GM12891 (cell line): ENCODE measurements around the gene LNP1.

Experiments
- DNase-seq: peaks from one replicate; pipeline ENCODE4 v3.0.0; 2011; ENCODE audit warnings: low spot score; ENCODE audit not compliant: insufficient read length
- FAIRE-seq: peaks from 2 replicates; lab custom pipeline; 2011; peaks lifted over from hg19 to GRCh38; lab: Jason Lieb, UNC
- PAX5 ChIP-seq: IDR thresholded peaks from 2 replicates; pipeline ENCODE4 v1.6.1; 2011; ENCODE audit warnings: low read length, moderate library complexity, mild to moderate bottlenecking; ENCODE audit not compliant: insufficient read depth, severe bottlenecking
- POLR2A ChIP-seq: IDR thresholded peaks from 2 replicates; pipeline ENCODE4 v1.6.1; 2011; ENCODE audit warnings: low read depth, low read length, control low read depth
- POLR2AphosphoS5 ChIP-seq: IDR thresholded peaks from 2 replicates; pipeline ENCODE4 v1.6.1; 2011; ENCODE audit warnings: low read depth, low read length, control low read depth
- POU2F2 ChIP-seq: IDR thresholded peaks from 2 replicates; pipeline ENCODE4 v1.6.1; 2011; ENCODE audit warnings: low read depth, mild to moderate bottlenecking, control low read depth, low read length, moderate library complexity
- SPI1 ChIP-seq: IDR thresholded peaks from 2 replicates; pipeline ENCODE4 v1.6.1; 2011; ENCODE audit warnings: low read depth, low read length, control low read depth
- TAF1 ChIP-seq: IDR thresholded peaks from 2 replicates; pipeline ENCODE4 v1.6.1; 2011; ENCODE audit warnings: low read depth, low read length, control low read depth

Gene LNP1

DNA sequence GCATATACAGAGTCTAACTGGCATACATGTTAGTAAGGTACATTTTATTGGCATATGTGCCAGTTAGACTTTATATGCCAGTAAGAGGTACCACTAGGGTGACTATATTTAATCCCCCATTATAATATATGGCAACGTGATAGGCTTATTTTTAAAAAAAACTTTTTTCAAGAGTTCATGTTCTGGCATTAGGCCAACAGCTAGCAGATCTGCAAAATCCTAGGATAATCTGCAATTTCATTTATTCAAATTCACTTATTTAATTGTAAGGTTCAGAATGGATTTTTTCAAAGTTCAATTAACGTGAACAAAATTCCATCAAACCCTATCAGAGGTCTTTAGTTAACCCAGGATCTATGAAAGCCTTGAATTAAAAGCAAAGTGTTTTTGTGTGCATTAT, 34.9 kb upstream of the LNP1 start:
- TF ChIP-seq PAX5: no peak
- TF ChIP-seq TAF1: no peak
- TF ChIP-seq SPI1: no peak
- TF ChIP-seq POU2F2: no peak
- no peak for TF ChIP-seq POLR2A
- no peak for TF ChIP-seq POLR2AphosphoS5
- DNase-seq (no peak), FAIRE-seq (no peak)

DNA sequence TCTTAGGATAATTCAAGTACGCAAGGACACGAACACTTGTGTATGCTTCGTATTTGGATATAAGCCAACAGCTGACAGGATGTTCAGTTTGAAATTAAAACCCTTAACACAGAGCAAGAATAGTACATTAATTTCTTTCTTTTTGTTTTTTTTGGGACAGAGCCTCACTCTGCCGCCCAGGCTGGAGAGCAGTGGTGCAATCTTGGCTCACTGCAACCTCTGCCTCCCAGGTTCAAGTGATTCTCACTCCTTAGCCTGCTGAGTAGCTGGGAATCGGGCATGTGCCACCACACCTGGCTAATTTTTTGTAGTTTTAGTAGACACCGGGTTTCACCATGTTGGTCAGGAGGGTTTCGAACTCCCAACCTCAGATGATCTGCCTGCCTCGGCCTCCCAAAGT, 32.9 kb upstream of the LNP1 start:
- TF ChIP-seq POLR2A (no peak), SPI1 (no peak), POU2F2 (no peak), POLR2AphosphoS5 (no peak), TAF1 (no peak), PAX5 (no peak)
- FAIRE-seq (no peak), DNase-seq (no peak)

DNA sequence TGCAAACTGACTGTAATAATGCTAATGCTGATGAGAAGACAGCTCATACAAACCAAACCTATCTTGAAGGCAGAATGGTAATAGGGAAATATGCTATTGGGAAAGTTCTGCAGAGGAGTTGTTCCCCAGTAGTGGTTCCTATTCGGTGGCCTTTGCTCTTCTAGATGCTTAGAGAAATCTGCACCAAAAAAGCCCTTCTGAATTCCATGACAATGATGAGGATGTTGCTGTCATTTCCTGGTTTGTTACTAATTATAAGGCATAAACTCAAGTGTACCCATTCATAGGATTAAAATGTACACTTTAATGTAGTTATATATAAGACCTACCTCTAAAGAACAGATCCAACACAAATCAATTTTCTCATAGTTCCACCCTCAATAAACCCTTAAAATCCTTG, 30.6 kb upstream of the LNP1 start:
- no peak for DNase-seq
- TF ChIP-seq POU2F2 (no peak), PAX5 (no peak), POLR2AphosphoS5 (no peak), SPI1 (no peak), POLR2A (no peak), TAF1 (no peak)
- FAIRE-seq: no peak

DNA sequence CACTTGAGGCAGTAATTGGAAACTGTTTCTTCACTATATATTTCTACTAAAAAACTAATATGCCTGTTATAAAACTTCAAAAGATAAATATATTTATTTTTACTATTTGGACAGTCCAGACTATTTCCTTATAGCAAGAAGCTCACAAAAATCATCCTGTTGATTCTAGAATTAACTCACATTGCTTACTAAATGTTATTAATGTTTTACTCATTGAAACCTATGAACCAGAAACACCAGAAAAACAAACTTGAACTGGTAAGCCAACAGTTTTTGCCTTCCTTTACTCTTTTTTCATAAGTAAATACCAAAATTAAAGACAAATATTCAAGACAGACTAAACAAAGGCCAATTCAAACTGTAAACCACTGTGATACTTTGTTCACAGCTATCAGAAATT, 26.8 kb upstream of the LNP1 start:
- no peak for DNase-seq
- TF ChIP-seq TAF1 (no peak), POLR2AphosphoS5 (no peak), SPI1 (no peak), POLR2A (no peak), POU2F2 (no peak), PAX5 (no peak)
- no peak for FAIRE-seq

DNA sequence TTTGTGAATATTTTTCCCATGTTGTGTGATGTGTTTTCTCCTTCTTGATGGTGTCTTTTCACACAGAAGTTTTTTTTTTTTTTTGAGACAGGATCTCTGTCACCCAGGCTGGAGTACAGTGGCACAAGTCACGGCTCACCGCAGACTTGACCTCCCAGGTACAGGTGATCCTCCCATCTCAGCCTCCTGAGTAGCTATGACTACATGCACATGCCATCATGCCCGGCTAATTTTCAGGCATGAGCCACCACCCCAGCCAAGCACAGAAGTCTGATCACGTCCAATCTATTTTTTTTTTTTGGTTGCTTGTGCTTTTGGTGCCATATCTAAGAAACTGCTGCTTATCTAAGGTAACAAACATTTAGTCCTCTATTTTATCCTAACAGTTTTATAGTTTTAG, 25.0 kb upstream of the LNP1 start:
- DNase-seq: no peak
- FAIRE-seq: no peak
- TF ChIP-seq PAX5 (no peak), POLR2A (no peak), TAF1 (no peak), POU2F2 (no peak), SPI1 (no peak), POLR2AphosphoS5 (no peak)

DNA sequence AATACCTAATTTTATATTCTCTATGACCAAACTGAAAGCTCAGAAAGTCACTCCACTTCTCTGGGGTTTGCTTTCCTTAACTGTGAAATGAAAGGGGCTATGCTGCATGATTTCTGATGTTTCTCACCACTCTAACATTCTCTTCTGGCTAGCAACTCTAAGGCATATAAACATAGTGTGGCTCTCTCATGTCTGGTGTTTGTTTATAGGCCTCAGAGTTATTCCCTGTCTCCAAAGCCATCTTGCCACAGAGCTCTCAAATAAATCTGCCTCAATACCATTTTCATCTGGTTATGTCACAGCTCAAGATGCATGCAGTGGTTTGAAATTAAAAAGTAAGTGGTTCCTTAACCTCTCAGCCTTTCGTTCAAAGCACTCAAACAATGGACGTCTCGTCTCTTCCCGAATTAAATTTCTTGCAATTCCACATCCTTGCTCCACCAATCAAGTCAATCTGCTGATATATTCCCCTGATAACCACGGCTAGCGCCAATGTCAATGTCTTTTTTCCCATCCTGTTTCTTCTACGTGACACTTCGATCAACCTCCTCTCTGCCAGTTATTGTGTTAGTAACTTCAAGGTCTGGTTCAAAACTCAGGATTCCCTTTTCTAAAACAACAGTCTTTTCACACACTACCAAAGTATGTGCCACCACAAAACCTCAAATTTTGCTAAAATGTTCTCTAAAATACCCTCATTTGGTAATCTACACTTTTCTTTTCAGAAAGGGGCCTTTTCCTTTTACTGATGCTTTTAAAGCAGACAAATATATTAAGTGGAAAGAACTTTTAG, 16.4 kb upstream of the LNP1 start:
- DNase-seq (no peak), FAIRE-seq (no peak)
- TF ChIP-seq POLR2A (no peak), POLR2AphosphoS5 (no peak), PAX5 (no peak), TAF1 (no peak), SPI1 (no peak), POU2F2 (no peak)

DNA sequence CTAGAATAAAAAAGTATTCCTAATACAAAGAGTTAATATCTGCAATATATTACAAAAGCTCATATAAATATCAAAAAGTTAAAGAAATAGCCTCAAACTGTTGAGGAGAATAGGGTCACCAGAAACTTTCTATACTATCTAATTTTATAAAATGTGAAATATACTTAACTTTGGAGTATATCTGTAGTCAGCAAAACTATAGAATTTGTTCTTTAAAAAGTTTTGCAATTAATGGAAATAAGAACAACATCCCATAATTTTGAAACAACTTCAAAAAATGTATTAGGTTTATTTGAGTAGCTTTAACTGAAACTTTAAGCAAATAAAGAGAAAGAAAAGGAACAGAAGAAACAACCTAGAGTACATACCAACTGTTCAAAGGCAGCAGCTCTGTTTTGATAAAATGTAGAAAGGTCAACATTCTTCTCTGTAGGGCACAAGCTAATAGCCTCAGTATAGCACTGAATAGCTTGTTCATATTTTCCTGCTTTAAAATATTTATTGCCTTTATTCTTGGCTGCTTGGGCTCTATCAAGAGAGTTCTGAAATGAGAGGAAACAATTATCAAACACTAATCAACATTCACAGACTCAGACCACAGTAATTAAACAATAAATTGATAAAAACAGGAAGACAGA, 14.8 kb upstream of the LNP1 start:
- DNase-seq (no peak), FAIRE-seq (no peak)

DNA sequence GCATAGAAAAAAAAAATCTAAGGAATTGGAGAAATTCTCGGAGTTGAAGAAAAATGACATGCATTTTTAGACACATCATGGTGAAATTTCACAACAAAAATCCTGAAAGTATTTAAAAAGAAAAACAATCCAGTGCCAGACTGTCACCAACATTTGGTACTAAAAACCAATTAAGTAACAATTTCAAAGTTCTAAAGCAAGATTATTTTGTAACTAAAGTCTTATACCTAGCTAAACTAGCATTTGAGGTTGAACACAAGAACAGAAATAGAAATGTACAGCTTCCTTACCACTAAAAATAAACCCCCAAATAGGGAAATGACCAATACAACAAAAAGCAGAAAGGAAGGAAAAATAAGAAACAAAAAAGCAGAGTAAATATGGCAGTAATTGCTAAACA, 12.3 kb upstream of the LNP1 start:
- DNase-seq: no peak
- no peak for FAIRE-seq
- TF ChIP-seq POLR2A (no peak), TAF1 (no peak), POLR2AphosphoS5 (no peak), POU2F2 (no peak), SPI1 (no peak)

More for the DNA sequence above, 14.8 kb upstream of the LNP1 start:
- TF ChIP-seq POU2F2 (no peak), PAX5 (no peak), POLR2AphosphoS5 (no peak), TAF1 (no peak), POLR2A (no peak), SPI1 (no peak)

DNA sequence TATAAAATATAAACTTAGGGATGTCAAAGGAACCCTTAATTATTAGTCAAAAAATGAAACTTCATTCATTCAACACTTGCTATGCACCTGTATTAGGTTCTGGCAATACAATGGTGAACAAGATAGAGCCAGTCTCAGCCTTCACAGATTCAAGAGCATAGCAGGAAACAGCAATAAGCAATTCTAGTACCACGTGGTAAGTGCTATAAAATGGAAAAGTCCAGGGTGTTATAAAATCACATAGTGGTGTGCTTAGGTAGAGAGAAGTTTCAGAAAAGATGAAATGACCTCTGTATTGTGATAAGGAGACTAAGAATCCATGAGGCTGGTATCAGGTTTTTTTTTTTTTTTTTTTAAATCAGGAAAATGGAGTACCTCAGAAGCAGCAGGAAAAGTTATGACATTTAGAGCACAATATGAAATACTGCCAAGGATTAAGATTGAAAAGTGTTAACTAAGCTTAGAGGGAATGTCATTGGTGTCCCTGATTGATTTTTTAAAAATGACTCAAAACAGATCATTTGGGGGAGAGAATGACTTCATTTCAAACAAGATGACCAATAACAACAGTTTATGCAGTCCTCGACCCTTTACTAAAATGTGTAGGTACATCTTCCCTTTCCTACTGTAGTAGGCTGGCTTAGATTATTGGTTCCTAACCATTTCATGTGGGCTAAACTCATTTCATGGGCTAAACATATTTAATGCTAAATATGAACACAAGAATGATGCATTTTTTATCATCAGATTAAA, 5.5 kb upstream of the LNP1 start:
- no peak for DNase-seq
- no peak for FAIRE-seq
- TF ChIP-seq POLR2A (no peak), TAF1 (no peak), POLR2AphosphoS5 (no peak), SPI1 (no peak), POU2F2 (no peak), PAX5 (no peak)
